Measurements from ENCODE around the gene TMEM106C. TPM values are rescaled to one million over a fixed set of nuclear protein-coding genes. Genes with fewer than 3 reads are reported as not detected.

TMEM106C gene
- total and polyA plus RNA-seq, 2 of the 13 experiments (the other 11 are each of a cell fraction or from before 2014, with no cell fraction given) = 132 to 192 TPM

- CTCF ChIA-PET (ENCODE audit: low intra/inter-chr PET ratio, low total read pairs) = no interaction called here
- intact Hi-C loops (cut with micrococcal nuclease; ENCODE audit: unreplicated experiment) (no loop called here), in situ Hi-C loops (cut with HindIII; ENCODE audit: extremely low pct_ligation_motif_present, low pct_unique_long_range_greater_than_20kb) (no loop called here)
- Histone ChIP-seq H3K27ac (ENCODE audit: extremely low read length, insufficient read depth, low read length) (no peak overlapping the region), H3K27me3 (ENCODE audit: control insufficient read depth in 1 of 2, insufficient read depth in 2 of 2, low read length in 2 of 2) (no peaks in the 10 kb centered on the region; a peak in 1 of 5 replicates), H3K79me2 (ENCODE audit: insufficient read depth, low read length) (no peaks in the 10 kb centered on the region), H3K9ac (ENCODE audit: insufficient read depth, low read depth, low read length) (no peak overlapping the region), H3K4me1 (ENCODE audit: insufficient read depth, low read length) (no peaks in the 10 kb centered on the region), H3K4me2 (ENCODE audit: low read depth, low read length) (no peak overlapping the region), H2AFZ (ENCODE audit: low read length) (no peak overlapping the region), H3K9me3 (ENCODE audit: low read length) (no peaks in the 10 kb centered on the region), H3K36me3 (replicated peaks in 1 of 2; ENCODE audit: control insufficient read depth in 1 of 2, insufficient read depth in 2 of 2, low read length in 2 of 2) (no peaks in the 10 kb centered on the region; a peak in 1 of 5 replicates), H4K20me1 (ENCODE audit: insufficient read depth, low read length) (no peaks in the 10 kb centered on the region), H3K4me3 (replicated peaks in 1 of 3; ENCODE audit: insufficient read depth in 1 of 3, low read depth in 2 of 3, low read length in 3 of 3) (no peak overlapping the region)
- TF ChIP-seq SKI (IDR thresholded peaks at IDR 0.05; ENCODE audit: partially characterized antibody) (no peak), ARNT2 (CRISPR knock-in tag; IDR thresholded peaks at IDR 0.05; ENCODE audit: low read depth) (no peak)
- TF ChIP-seq, protein P1, sequence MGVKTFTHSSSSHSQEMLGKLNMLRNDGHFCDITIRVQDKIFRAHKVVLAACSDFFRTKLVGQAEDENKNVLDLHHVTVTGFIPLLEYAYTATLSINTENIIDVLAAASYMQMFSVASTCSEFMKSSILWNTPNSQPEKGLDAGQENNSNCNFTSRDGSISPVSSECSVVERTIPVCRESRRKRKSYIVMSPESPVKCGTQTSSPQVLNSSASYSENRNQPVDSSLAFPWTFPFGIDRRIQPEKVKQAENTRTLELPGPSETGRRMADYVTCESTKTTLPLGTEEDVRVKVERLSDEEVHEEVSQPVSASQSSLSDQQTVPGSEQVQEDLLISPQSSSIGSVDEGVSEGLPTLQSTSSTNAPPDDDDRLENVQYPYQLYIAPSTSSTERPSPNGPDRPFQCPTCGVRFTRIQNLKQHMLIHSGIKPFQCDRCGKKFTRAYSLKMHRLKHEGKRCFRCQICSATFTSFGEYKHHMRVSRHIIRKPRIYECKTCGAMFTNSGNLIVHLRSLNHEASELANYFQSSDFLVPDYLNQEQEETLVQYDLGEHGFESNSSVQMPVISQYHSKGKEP (CRISPR knock-in tag; IDR thresholded peaks at IDR 0.05) = no peak
- no TSS peak for BruUV-seq (replicated peaks)
- no peak for FAIRE-seq
- 45% methylated on average over 3 of the region's 8 CpGs for WGBS (ENCODE audit: low lambda C conversion rate)
- no peak for ATAC-seq
- POLR2A ChIA-PET = no interaction called here
- DNase-seq (ENCODE audit: low spot score) = no peak
These were observed 25.6 kb downstream of the TMEM106C start for GRCh38 chr12:47989023-47989417.

- Histone ChIP-seq H4K20me1 (ENCODE audit: insufficient read depth, low read length) (no peaks in the 10 kb centered on the region), H3K9ac (ENCODE audit: insufficient read depth, low read depth, low read length) (no peak overlapping the region), H2AFZ (ENCODE audit: low read length) (no peak overlapping the region), H3K79me2 (ENCODE audit: insufficient read depth, low read length) (no peaks in the 10 kb centered on the region), H3K9me3 (ENCODE audit: low read length) (no peaks in the 10 kb centered on the region), H3K27ac (ENCODE audit: extremely low read length, insufficient read depth, low read length) (no peak overlapping the region), H3K4me3 (replicated peaks in 1 of 3; ENCODE audit: insufficient read depth in 1 of 3, low read depth in 2 of 3, low read length in 3 of 3) (no peak overlapping the region), H3K27me3 (ENCODE audit: control insufficient read depth in 1 of 2, insufficient read depth in 2 of 2, low read length in 2 of 2) (no peaks in the 10 kb centered on the region; a peak in 1 of 5 replicates), H3K36me3 (replicated peaks in 1 of 2; ENCODE audit: control insufficient read depth in 1 of 2, insufficient read depth in 2 of 2, low read length in 2 of 2) (no peaks in the 10 kb centered on the region; a peak in 1 of 5 replicates), H3K4me2 (ENCODE audit: low read depth, low read length) (no peak overlapping the region), H3K4me1 (ENCODE audit: insufficient read depth, low read length) (no peaks in the 10 kb centered on the region)
- intact Hi-C loops (cut with micrococcal nuclease; ENCODE audit: unreplicated experiment) = no loop called here
- in situ Hi-C loops (cut with HindIII; ENCODE audit: extremely low pct_ligation_motif_present, low pct_unique_long_range_greater_than_20kb) = no loop called here
- FAIRE-seq (no peak), DNase-seq (ENCODE audit: low spot score) (no peak), ATAC-seq (no peak)
- 54% methylated on average over 12 of the region's 12 CpGs for WGBS (ENCODE audit: low lambda C conversion rate)
- ChIA-PET POLR2A (no interaction called here), CTCF (ENCODE audit: low intra/inter-chr PET ratio, low total read pairs) (no interaction called here)
- BruUV-seq (replicated peaks) = no TSS peak
- TF ChIP-seq, protein P2, sequence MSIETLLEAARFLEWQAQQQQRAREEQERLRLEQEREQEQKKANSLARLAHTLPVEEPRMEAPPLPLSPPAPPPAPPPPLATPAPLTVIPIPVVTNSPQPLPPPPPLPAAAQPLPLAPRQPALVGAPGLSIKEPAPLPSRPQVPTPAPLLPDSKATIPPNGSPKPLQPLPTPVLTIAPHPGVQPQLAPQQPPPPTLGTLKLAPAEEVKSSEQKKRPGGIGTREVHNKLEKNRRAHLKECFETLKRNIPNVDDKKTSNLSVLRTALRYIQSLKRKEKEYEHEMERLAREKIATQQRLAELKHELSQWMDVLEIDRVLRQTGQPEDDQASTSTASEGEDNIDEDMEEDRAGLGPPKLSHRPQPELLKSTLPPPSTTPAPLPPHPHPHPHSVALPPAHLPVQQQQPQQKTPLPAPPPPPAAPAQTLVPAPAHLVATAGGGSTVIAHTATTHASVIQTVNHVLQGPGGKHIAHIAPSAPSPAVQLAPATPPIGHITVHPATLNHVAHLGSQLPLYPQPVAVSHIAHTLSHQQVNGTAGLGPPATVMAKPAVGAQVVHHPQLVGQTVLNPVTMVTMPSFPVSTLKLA (IDR thresholded peaks at IDR 0.05) = no peak
- TF ChIP-seq SIX4 (CRISPR knock-in tag; IDR thresholded peaks at IDR 0.05) = no peak
- no peak for TF ChIP-seq ZMYM3 (CRISPR knock-in tag; IDR thresholded peaks at IDR 0.05)
- TF ChIP-seq ZSCAN21 (CRISPR knock-in tag; IDR thresholded peaks at IDR 0.05; ENCODE audit: borderline replicate concordance) = no peak
- no peak for TF ChIP-seq FOXO1 (CRISPR knock-in tag; IDR thresholded peaks at IDR 0.05)
- no peak for TF ChIP-seq PHF8 (CRISPR knock-in tag; IDR thresholded peaks at IDR 0.05)
- TF ChIP-seq NCOR1 (IDR thresholded peaks at IDR 0.05; ENCODE audit: borderline replicate concordance, low read length) = no peak
These were observed 26.3 kb downstream of the TMEM106C start for GRCh38 chr12:47989666-47990065.

Measured in HepG2 (cell line).